Mesenchymal stem cell (in vitro differentiated cells and primary cell): ENCODE measurements around the gene CDH23.
A peak's percentile ranks its signal among the peaks of the same experiment; 100 is the strongest.

Experiments
- DNase-seq: peaks from one replicate; pipeline ENCODE4 v3.0.0-alpha.2; 2013
- H2AFZ ChIP-seq: one replicate; pipeline ENCODE4 v1.6.1; 2013; ENCODE audit warnings: low read depth, mild to moderate bottlenecking, control low read depth, inconsistent platforms, low read length, moderate library complexity
- H2AK5ac ChIP-seq: 2 replicates; pipeline ENCODE4 v1.6.1; 2013; ENCODE audit warnings: low read length, moderate library complexity, mild to moderate bottlenecking, inconsistent platforms; ENCODE audit not compliant: severe bottlenecking
- H2BK120ac ChIP-seq: one replicate; pipeline ENCODE4 v1.6.1; 2013; ENCODE audit warnings: low read depth, mild to moderate bottlenecking, inconsistent platforms, low read length, moderate library complexity
- H2BK12ac ChIP-seq, 2 experiments: one replicate each; pipeline ENCODE4 v1.6.1; 2013; ENCODE audit warnings: inconsistent platforms in 2 of 2, low read length in 2 of 2, mild to moderate bottlenecking in 2 of 2, moderate library complexity in 2 of 2, control low read depth in 1 of 2
- H2BK15ac ChIP-seq: one replicate; pipeline ENCODE4 v1.6.1; 2013; ENCODE audit warnings: mild to moderate bottlenecking, low read depth, inconsistent platforms; ENCODE audit not compliant: poor library complexity, severe bottlenecking
- H2BK5ac ChIP-seq: 2 replicates; pipeline ENCODE4 v1.6.1; 2013; ENCODE audit warnings: low read depth, mild to moderate bottlenecking, low read length, control low read depth, inconsistent platforms; ENCODE audit not compliant: poor library complexity, severe bottlenecking
- H3K14ac ChIP-seq, 2 experiments: one replicate each; pipeline ENCODE4 v1.6.1; 2013; ENCODE audit warnings: inconsistent platforms in 2 of 2, low read length in 2 of 2, control low read depth in 1 of 2, mild to moderate bottlenecking in 1 of 2, moderate library complexity in 1 of 2
- H3K18ac ChIP-seq, 2 experiments: one replicate each; pipeline ENCODE4 v1.6.1; 2013; ENCODE audit warnings: inconsistent platforms in 2 of 2, low read length in 2 of 2, control low read depth in 1 of 2, low read depth in 1 of 2, mild to moderate bottlenecking in 1 of 2
- H3K23ac ChIP-seq, 2 experiments: one replicate each; pipeline ENCODE4 v1.6.1; 2013; ENCODE audit warnings: inconsistent platforms in 2 of 2, low read length in 2 of 2, mild to moderate bottlenecking in 2 of 2, moderate library complexity in 2 of 2, control low read depth in 1 of 2
- H3K27ac ChIP-seq: 2 replicates; pipeline ENCODE4 v1.5.1; 2013; ENCODE audit warnings: mild to moderate bottlenecking, moderate library complexity, low read length, control low read depth, inconsistent platforms; ENCODE audit not compliant: poor library complexity, severe bottlenecking
- H3K27me3 ChIP-seq, 2 experiments: 2 replicates each; pipeline versions ENCODE4 v1.6.1 to v1.7.0; 2013; ENCODE audit warnings: low read length in 2 of 2, mild to moderate bottlenecking in 2 of 2, moderate library complexity in 2 of 2, control low read depth in 1 of 2, inconsistent platforms in 1 of 2; ENCODE audit not compliant: control insufficient read depth in 1 of 2, insufficient read depth in 1 of 2
- H3K36me3 ChIP-seq, 2 experiments: 2 replicates each; pipeline versions ENCODE4 v1.6.1 to v1.7.0; 2013; ENCODE audit warnings: low read length in 2 of 2, control low read depth in 1 of 2, inconsistent platforms in 1 of 2, low read depth in 1 of 2, mild to moderate bottlenecking in 1 of 2; ENCODE audit not compliant: insufficient read depth in 2 of 2, control insufficient read depth in 1 of 2
- H3K4ac ChIP-seq, 2 experiments: one replicate each; pipeline ENCODE4 v1.6.1; 2013; ENCODE audit warnings: inconsistent platforms in 2 of 2, low read length in 2 of 2, mild to moderate bottlenecking in 2 of 2, moderate library complexity in 2 of 2, control low read depth in 1 of 2, low read depth in 1 of 2
- H3K4me1 ChIP-seq: 2 replicates; pipeline ENCODE4 v1.6.1; 2013; ENCODE audit warnings: low read depth, low read length, control low read depth; ENCODE audit not compliant: control insufficient read depth, insufficient read depth
- H3K4me2 ChIP-seq: 2 replicates; pipeline ENCODE4 v1.6.1; 2013; ENCODE audit warnings: low read length, mild to moderate bottlenecking, inconsistent platforms; ENCODE audit not compliant: poor library complexity, severe bottlenecking
- H3K4me3 ChIP-seq, 2 experiments: 2 replicates each; pipeline versions ENCODE4 v1.5.1 to v1.7.0; 2013; ENCODE audit warnings: low read length in 2 of 2, mild to moderate bottlenecking in 2 of 2, control low read depth in 1 of 2, low read depth in 1 of 2; ENCODE audit not compliant: insufficient read depth in 1 of 2
- H3K79me1 ChIP-seq: replicated peaks from 2 replicates; pipeline ENCODE4 v1.6.1; 2013; ENCODE audit warnings: mild to moderate bottlenecking, control low read depth, low read length, inconsistent platforms; ENCODE audit not compliant: poor library complexity, severe bottlenecking
- H3K9ac ChIP-seq: 2 replicates; pipeline ENCODE4 v1.7.0; 2013; ENCODE audit warnings: mild to moderate bottlenecking, low read length, moderate library complexity
- H3K9me3 ChIP-seq: 2 replicates; pipeline ENCODE4 v1.7.0; 2013; ENCODE audit warnings: mild to moderate bottlenecking, low read length; ENCODE audit not compliant: control insufficient read depth
- H4K8ac ChIP-seq: one replicate; pipeline ENCODE4 v1.6.1; 2013; ENCODE audit warnings: inconsistent platforms, mild to moderate bottlenecking, low read length, moderate library complexity
- H4K91ac ChIP-seq: one replicate; pipeline ENCODE4 v1.6.1; 2013; ENCODE audit warnings: mild to moderate bottlenecking, low read length, inconsistent platforms
- WGBS: methylation state at CpG from one replicate; pipeline ENCODE4 v1.1.7; 2013; ENCODE audit warnings: mixed read lengths; 5-methylcytosine and 5-hydroxymethylcytosine counted together

Gene CDH23

DNA sequence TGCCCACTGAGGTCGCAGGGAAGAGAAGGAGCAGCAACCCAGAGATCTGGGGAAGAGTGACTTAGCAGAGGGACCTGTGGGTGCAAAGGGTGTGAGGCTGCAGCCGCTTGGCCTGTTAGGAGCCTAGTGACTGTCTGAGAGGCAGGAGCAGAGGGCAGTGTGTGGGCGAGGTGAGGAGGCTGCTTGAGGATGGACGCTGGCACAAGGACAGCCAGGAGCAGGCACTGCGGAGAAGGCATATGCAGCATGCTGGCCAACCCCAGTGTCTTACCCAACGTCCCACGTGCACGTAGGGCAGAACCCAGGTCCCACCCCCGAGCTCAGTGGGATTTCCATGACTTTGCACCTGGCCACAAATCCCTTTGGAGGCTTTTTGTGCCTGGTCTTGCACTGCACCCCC is 268.7 kb downstream of the CDH23 start:
- Histone ChIP-seq H2AK5ac (no peak overlapping the region), H4K91ac (no peak overlapping the region), H4K8ac (no peak overlapping the region), H3K9ac (no peak overlapping the region), H2BK120ac (no peak overlapping the region), H2BK12ac (no peak overlapping the region), H3K18ac (no peak overlapping the region), H3K4ac (no peak overlapping the region), H2BK15ac (no peak overlapping the region), H3K27ac (no peak overlapping the region), H3K36me3 (no peaks in the 10 kb centered on the region), H3K4me1 (no peaks in the 10 kb centered on the region), H3K4me3 (no peak overlapping the region), H3K79me1 (no peaks in the 10 kb centered on the region), H3K23ac (no peak overlapping the region), H2BK5ac (no peak overlapping the region), H3K9me3 (no peaks in the 10 kb centered on the region), H3K27me3 (peaks cover 62 to 67% of the 10 kb centered on the region in 2 experiments), H2AFZ (no peak overlapping the region), H3K4me2 (no peak overlapping the region), H3K14ac (no peak overlapping the region)
- 75% methylated on average over 9 of the region's 9 CpGs for WGBS
- no peak for DNase-seq

DNA sequence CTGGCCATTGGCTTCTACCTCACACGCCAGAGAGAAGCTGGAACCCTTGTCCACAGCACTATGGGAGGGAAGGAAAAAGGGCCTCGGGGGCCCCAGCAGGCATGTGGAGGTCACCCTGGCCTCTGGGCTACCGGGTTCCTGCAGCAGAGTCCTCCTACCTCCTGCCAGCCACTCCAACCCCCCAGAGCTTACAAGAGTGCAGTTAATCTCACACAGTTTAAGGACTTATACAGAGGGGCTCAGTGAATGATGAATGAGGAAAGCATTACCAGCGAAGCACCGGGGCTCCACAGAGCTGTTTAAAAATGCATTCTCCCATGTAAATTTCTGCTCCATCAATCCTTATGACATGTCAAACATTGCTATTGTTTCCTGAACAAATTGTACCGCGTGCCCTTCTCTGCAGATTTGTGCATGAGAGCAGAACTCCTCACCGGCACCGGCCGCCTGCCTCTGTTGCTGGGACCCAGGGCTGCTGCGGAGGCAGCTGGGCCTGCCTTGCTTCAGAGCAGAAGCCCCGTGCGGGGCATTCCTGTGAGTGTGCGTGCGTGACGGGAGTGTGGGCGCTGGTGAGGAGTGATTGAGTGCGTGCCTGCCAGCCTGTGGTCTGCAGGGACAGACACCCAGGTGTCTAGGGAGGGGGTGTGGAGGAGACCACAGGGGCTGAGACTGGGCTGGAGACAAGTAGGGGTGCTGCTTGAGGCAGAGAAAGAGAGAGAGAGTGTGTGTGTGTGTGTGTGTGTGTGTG is 270.1 kb downstream of the CDH23 start:
- Histone ChIP-seq H2BK5ac (no peak overlapping the region), H3K9me3 (no peaks in the 10 kb centered on the region), H2BK12ac (no peak overlapping the region), H3K27ac (no peak overlapping the region), H2AK5ac (no peak overlapping the region), H2BK120ac (no peak overlapping the region), H4K8ac (no peak overlapping the region), H3K23ac (no peak overlapping the region), H4K91ac (no peak overlapping the region), H3K4ac (no peak overlapping the region), H3K4me1 (no peaks in the 10 kb centered on the region), H2BK15ac (no peak overlapping the region), H3K27me3 (peaks cover 55 to 64% of the 10 kb centered on the region in 2 experiments), H3K9ac (no peak overlapping the region), H3K79me1 (no peaks in the 10 kb centered on the region), H3K4me2 (no peak overlapping the region), H2AFZ (no peak overlapping the region), H3K36me3 (no peaks in the 10 kb centered on the region), H3K18ac (no peak overlapping the region), H3K14ac (no peak overlapping the region), H3K4me3 (no peak overlapping the region)
- DNase-seq: no peak
- 63% methylated on average over 16 of the region's 18 CpGs for WGBS

DNA sequence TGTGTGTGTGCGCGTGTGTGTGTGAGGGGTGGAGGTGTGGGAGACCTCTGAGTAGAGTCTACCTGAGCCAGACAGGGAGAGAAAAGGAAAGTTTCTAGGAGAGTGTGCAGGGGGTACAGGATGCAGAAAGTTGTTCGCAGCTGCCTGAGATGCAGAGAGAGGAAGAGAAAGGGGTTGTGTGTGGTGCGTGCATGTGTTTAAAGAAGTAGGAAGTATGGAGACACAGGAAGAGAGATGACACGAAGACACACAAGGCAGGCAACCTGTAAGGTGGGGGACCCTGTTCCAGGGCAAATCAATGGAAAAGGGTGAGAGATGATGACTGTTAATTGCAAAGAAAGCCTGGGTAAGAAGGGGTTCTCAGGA is 270.6 kb downstream of the CDH23 start:
- no peaks in the 10 kb centered on the region for H3K4me1 ChIP-seq
- no peak for DNase-seq
- no peak overlapping the region for H2BK120ac ChIP-seq
- H3K4ac ChIP-seq: no peak overlapping the region
- H3K23ac ChIP-seq: no peak overlapping the region
- no peaks in the 10 kb centered on the region for H3K36me3 ChIP-seq
- no peak overlapping the region for H3K14ac ChIP-seq
- peaks cover 55 to 65% of the 10 kb centered on the region in 2 experiments for H3K27me3 ChIP-seq
- H3K9me3 ChIP-seq: no peaks in the 10 kb centered on the region
- no peak overlapping the region for H2BK12ac ChIP-seq
- H3K4me2 ChIP-seq: no peak overlapping the region
- H2BK5ac ChIP-seq: no peak overlapping the region
- H4K8ac ChIP-seq: no peak overlapping the region
- no peak overlapping the region for H3K4me3 ChIP-seq
- no peak overlapping the region for H3K27ac ChIP-seq
- WGBS: 50% methylated on average over 5 of the region's 5 CpGs
- H2AK5ac ChIP-seq: no peak overlapping the region
- H3K18ac ChIP-seq: no peak overlapping the region
- no peak overlapping the region for H2AFZ ChIP-seq
- no peak overlapping the region for H3K9ac ChIP-seq
- H3K79me1 ChIP-seq: no peaks in the 10 kb centered on the region
- H4K91ac ChIP-seq: no peak overlapping the region
- H2BK15ac ChIP-seq: no peak overlapping the region

DNA sequence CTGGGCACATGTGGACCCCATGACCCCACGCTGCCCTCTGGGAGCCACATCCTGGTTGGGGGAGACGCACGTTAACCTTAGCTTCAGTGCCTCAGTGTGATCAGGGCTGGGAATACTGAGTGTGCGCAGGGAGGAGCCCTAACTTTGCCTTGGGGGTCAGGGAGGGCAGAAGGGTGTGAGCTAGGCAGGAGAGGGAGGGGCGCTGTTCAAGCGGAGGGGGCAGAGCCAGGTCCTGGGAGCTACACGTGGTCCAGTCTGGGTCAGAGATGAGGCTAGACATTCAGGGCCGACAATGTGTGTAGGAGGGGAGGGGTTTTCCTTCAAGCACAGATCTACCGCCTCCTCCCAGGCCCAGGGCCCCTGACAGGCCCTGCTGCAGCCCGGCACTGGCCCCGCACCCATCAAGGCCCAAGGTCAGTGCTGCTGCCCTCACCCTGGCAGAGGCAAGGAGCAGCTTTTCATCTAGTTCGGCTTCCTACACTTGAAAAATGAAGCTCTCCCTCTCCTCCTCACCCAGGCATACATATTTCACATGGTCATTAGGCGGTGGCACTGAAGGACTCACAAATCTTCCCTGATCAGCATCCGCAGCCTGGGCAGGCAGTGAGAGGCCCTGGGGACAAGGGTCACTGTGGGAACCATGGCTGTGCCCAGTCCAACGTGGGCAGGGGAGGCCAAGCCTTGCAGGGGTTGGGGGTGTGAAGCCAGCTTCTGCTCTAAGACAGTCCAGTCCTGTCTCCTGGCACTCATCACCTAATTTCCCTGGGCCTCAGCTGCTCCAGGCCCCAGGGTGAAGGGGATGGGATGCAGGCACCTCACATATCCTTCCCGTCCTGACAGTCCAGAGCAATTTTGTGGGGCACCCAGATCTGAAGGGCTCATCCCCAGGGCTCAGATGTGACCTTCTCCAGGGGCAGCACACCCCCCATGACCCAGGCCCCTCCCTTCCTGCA is 275.6 kb downstream of the CDH23 start:
- Histone ChIP-seq H4K91ac (peak overlapping the region; percentile 45), H3K36me3 (no peaks in the 10 kb centered on the region), H3K14ac (no peak overlapping the region), H2AK5ac (no peak overlapping the region), H3K27me3 (peaks cover 50 to 56% of the 10 kb centered on the region in 2 experiments), H2BK12ac (no peak overlapping the region), H3K9ac (no peak overlapping the region), H3K4me3 (no peak overlapping the region), H2AFZ (no peak overlapping the region), H3K23ac (no peak overlapping the region), H3K4me2 (no peak overlapping the region), H3K27ac (no peak overlapping the region), H2BK15ac (no peak overlapping the region), H3K4me1 (no peaks in the 10 kb centered on the region), H3K9me3 (no peaks in the 10 kb centered on the region), H3K79me1 (no peaks in the 10 kb centered on the region), H3K18ac (no peak overlapping the region), H3K4ac (no peak overlapping the region), H2BK120ac (no peak overlapping the region), H2BK5ac (no peak overlapping the region), H4K8ac (peak overlapping the region; percentile 13)
- WGBS: 75% methylated on average over 15 of the region's 16 CpGs
- no peak for DNase-seq
